AG09319 (cell line): ENCODE measurements around the gene AP3B1.

ENCODE experiments used
- DNase-seq: peaks from one replicate; pipeline ENCODE4 v3.0.0-alpha.2; 2010; ENCODE audit warnings: low read depth; ENCODE audit errors: extremely low read depth
- TF ChIP-seq, protein P1 (sequence below): IDR thresholded peaks from 2 replicates; pipeline ENCODE4 v1.5.1; 2011; ENCODE audit warnings: low read depth, mild to moderate bottlenecking, inconsistent platforms, low read length, moderate library complexity

Gene AP3B1

DNA sequence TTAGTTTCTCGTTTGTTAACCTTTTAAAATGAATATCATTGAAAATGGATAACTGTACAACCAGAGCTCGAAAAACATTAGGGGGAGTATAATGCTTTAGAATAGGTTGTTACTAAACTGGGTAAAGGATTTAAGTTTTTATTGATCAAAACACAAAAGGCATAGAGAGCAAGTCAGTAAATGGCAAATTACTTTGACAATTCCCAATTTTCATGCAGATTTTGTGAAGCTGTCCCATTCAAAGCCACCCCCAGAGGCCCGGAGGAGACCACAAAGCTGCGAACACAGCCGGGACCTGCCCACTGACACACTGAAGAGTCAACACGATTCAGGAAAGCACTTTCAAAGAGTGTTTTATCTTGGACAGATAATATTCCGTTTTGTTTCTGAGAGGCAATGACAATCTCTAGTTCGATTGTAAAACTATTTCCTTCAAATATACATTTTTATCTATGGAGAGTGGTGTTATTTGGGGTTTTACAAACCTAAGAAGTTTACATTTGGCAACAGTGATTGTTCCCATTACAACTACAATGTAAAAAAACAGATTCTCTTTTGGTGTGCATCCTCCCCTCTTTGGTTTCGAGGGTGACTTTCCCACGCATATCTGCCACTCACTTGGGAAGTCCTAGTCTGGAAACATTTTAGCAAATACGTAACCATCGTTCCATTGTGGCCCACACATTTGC, 335.7 kb downstream of the AP3B1 start:
- no peak for DNase-seq
- TF ChIP-seq, protein P1, sequence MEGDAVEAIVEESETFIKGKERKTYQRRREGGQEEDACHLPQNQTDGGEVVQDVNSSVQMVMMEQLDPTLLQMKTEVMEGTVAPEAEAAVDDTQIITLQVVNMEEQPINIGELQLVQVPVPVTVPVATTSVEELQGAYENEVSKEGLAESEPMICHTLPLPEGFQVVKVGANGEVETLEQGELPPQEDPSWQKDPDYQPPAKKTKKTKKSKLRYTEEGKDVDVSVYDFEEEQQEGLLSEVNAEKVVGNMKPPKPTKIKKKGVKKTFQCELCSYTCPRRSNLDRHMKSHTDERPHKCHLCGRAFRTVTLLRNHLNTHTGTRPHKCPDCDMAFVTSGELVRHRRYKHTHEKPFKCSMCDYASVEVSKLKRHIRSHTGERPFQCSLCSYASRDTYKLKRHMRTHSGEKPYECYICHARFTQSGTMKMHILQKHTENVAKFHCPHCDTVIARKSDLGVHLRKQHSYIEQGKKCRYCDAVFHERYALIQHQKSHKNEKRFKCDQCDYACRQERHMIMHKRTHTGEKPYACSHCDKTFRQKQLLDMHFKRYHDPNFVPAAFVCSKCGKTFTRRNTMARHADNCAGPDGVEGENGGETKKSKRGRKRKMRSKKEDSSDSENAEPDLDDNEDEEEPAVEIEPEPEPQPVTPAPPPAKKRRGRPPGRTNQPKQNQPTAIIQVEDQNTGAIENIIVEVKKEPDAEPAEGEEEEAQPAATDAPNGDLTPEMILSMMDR, result no peak

DNA sequence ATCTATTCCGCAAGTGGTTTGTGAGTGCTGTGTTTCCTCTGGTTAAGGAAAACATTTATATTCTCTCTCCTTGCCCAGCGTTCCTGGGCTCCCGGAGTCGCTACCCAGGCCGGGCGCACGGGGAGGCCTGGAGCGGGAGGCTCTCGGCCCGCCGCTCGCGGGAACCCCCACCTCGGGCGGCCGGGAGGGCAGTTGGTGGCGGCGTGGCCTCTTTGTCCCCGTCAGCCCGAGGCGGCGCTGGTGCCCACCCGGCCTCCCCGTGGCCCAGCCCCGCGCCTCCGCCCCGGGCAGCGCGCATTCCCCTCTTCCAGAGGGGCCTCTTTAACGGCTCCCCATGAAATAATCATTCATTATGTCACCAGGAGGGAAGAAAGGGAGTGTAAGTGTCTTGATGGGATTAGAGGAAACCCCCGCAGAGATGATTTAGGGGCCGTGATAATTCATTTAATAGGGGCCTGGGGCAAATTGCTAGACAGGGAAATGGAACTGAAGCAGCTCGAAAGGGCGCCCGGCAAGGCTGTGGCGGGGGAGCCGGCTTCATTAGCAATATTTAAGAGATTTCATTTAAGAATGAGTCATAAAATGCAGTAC, 336.5 kb downstream of the AP3B1 start:
- DNase-seq, result no peak
- TF ChIP-seq, protein P1, result no peak

DNA sequence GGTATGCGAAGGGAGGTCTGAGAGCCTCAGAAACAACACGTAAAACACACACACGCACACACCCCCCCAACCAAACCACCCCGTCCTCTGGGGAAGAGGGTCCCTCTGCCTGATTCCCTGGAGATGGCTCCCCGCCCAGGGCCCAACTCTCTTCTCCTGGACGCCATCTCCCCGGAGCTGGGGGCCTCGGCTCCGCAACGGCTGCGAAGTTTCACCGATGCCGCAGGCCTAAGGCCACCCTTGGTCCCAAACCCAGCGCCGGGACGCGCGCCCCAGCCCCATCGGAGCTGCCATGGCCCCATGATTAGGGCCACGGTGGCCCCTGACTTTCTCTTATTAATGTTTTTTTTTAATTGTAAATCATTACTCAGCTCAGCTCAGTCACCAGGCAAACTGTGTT, 337.0 kb downstream of the AP3B1 start:
- TF ChIP-seq, protein P1, result no peak

DNA sequence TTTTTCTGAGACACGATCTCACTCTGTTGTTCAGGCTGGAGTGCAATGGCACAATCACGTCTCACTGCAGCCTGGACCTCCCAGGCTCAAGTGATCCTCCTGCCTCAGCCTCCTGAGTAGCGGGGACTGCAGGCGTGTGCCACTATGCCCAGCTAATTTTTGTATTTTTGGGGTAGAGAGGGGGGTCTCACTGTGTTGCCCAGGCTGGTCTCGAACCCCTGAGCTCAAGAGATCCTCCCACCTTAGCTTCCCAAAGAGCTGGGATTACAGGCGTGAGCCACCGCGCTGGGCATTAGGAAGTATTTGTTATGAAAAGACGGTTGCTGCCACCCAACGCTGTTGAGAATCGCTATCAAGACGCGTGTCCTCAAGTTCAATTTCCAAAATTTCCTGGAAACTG, 337.4 kb downstream of the AP3B1 start:
- TF ChIP-seq, protein P1, result no peak
- DNase-seq, result no peak

More for the DNA sequence above, 337.0 kb downstream of the AP3B1 start:
- no peak for DNase-seq

DNA sequence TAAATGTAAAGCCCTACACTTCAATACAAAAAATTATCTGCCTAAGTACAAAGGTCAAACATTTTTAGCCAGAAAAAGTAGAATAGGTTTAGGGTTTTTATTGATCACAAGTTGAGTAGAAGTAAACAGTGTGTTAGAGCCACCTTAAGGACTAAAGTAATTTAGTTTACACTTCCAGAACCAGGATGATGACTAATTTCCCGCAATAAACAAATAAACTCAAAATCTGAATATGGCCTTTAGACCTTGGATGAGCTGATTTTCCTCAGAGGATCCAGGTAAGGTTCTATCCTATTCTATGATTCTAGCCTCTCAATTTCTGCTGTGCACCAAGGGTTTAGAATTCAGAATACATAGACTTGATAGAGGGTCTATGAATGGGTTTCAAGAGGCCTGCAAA, 338.9 kb downstream of the AP3B1 start:
- TF ChIP-seq, protein P1, result no peak
- DNase-seq, result no peak

DNA sequence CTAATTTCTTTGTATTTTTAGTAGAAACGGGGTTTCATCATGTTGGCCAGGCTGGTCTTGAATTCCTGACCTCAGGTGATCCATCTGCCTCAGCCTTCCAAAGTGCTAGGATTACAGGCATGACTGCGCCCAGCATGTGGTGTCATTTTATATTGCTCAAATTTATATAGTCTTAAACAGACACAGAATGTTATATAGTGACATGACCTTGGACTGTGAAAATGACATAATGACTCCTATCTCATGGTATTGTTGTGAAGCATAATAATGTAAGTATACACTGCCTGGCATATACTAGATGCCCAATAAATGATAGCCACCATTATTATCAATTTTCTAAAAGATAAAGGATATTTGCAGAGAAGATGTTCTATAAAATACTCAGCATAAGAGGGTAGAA, 341.1 kb downstream of the AP3B1 start:
- no peak for DNase-seq
- TF ChIP-seq, protein P1, result no peak

DNA sequence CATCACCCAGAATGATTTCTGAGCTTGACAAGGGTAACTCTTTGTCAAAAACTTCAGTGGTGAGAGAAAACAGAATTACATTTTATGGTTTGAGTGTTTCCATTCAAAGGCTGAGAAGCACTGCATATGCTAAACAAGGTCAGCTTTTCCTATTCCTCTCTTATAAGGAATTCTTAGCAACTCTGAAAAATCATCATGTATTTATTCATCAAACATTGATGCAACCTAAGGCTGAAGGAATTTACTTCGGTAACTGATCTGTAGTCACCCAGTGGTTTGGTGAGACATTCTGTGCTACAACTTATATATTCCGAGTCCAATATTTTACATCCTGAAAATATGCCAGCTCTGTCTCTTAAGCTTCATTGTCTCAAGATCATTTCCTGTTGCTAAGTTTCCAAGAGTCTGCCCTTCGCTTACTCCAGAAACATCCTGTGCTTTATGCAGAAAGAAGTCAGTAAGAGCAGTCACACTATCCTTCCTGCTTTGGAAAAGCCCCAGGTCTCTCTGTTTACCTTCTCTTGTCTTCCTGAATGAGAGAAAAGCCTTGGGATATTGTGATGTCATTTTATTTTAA, 341.8 kb downstream of the AP3B1 start:
- TF ChIP-seq, protein P1, result no peak
- no peak for DNase-seq
